ENCODE data around the gene OR14I1. TPM values are rescaled to one million over a fixed set of nuclear protein-coding genes. Genes with fewer than 3 reads are reported as not detected.

The OR14I1 gene
- total and polyA plus RNA-seq, 9 of the 15 experiments (the other 6 are each of a cell fraction or from before 2014, with no cell fraction given): not detected

DNA sequence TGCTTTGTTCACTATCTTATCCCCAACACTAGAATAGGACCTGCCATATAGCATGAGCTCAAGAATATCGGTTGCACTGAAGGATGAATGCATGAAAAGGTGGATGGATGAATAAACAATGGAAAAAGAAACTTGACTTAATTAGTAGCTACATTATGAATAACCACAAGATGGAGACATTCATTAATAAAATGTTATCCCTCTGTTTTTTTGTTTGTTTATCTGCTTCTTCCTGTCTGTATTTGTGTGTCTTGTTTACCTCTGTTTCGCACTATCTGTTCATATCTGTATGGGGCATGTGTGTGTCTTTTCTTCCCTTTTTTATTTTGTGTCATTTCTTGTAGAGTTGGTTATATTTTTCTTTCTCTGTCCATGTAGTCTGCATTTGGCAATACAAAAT lies 1.1 kb upstream of the OR14I1 start:
- BruUV-seq (replicated peaks): no TSS peak
- WGBS (ENCODE audit: insufficient coverage, low coverage, missing lambda C conversion rate): 3% methylated on average over 2 of the region's 2 CpGs
- FAIRE-seq: peak; percentile 6
- Histone ChIP-seq H3K4me3 (no peak overlapping the region), H4K20me1 (replicated peaks; ENCODE audit: control insufficient read depth, insufficient read depth, low read length) (no peaks in the 10 kb centered on the region), H3K27ac (ENCODE audit: extremely low read depth, low read depth, low read length) (no peak overlapping the region), H3K79me2 (ENCODE audit: control insufficient read depth, insufficient read depth, low read length) (no peaks in the 10 kb centered on the region), H3K9me3 (replicated peaks; ENCODE audit: control insufficient read depth, insufficient read depth, low read depth, low read length) (no peaks in the 10 kb centered on the region), H2AFZ (ENCODE audit: low read depth, low read length) (no peak overlapping the region), H3K4me1 (replicated peaks in 1 of 2; ENCODE audit: control insufficient read depth in 2 of 2, insufficient read depth in 2 of 2, low read length in 2 of 2) (no peaks in the 10 kb centered on the region), H3K27me3 (ENCODE audit: control insufficient read depth in 2 of 2, insufficient read depth in 2 of 2, low read length in 2 of 2) (no peaks in the 10 kb centered on the region; a peak in 2 of 5 replicates), H3K4me2 (ENCODE audit: insufficient read depth, low read length) (no peak overlapping the region), H3K36me3 (ENCODE audit: control insufficient read depth, insufficient read depth, low read length) (no peaks in the 10 kb centered on the region), H3K9me1 (ENCODE audit: control insufficient read depth, insufficient read depth, low read length) (no peaks in the 10 kb centered on the region), H3K9ac (ENCODE audit: insufficient read depth in 1 of 2, low read depth in 2 of 2, low read length in 2 of 2) (no peak overlapping the region)
- in situ Hi-C loops (cut with MboI) (no loop called here), intact Hi-C loops (cut with micrococcal nuclease) (no loop called here)
- ChIA-PET CTCF (ENCODE audit: low intra/inter-chr PET ratio) (interaction anchor here (1.8 kb wide), 1 partner anchor 104 kb away, joined by 9 read pairs; no protein-coding TSS in a partner anchor), POLR2A (interaction anchor here (0.7 kb wide), 1 partner anchor 9 kb away, joined by 3 read pairs; no protein-coding TSS in a partner anchor)
- DNase-seq (ENCODE audit: extremely low read depth in 1 of 4, low spot score in 3 of 4): no peak
- no peak for ATAC-seq
- TF ChIP-seq, protein P1, sequence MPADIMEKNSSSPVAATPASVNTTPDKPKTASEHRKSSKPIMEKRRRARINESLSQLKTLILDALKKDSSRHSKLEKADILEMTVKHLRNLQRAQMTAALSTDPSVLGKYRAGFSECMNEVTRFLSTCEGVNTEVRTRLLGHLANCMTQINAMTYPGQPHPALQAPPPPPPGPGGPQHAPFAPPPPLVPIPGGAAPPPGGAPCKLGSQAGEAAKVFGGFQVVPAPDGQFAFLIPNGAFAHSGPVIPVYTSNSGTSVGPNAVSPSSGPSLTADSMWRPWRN (IDR thresholded peaks at IDR 0.05; ENCODE audit: low read depth): no peak
- TF ChIP-seq CC2D1A (IDR thresholded peaks at IDR 0.05): no peak
- no peak for TF ChIP-seq TSC22D4 (tag; IDR thresholded peaks at IDR 0.05)
- TF ChIP-seq, protein P2, sequence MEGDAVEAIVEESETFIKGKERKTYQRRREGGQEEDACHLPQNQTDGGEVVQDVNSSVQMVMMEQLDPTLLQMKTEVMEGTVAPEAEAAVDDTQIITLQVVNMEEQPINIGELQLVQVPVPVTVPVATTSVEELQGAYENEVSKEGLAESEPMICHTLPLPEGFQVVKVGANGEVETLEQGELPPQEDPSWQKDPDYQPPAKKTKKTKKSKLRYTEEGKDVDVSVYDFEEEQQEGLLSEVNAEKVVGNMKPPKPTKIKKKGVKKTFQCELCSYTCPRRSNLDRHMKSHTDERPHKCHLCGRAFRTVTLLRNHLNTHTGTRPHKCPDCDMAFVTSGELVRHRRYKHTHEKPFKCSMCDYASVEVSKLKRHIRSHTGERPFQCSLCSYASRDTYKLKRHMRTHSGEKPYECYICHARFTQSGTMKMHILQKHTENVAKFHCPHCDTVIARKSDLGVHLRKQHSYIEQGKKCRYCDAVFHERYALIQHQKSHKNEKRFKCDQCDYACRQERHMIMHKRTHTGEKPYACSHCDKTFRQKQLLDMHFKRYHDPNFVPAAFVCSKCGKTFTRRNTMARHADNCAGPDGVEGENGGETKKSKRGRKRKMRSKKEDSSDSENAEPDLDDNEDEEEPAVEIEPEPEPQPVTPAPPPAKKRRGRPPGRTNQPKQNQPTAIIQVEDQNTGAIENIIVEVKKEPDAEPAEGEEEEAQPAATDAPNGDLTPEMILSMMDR (IDR thresholded peaks at IDR 0.05 in 2 of 3, conservative IDR thresholded peaks at IDR 0.05 in 1 of 3; ENCODE audit: insufficient read depth in 2 of 3, low read depth in 1 of 3, low read length in 3 of 3): peak in 2 of 3 experiments; percentile 11 to 46; a peak in 2 of 6 replicates
- TF ChIP-seq, protein P3, sequence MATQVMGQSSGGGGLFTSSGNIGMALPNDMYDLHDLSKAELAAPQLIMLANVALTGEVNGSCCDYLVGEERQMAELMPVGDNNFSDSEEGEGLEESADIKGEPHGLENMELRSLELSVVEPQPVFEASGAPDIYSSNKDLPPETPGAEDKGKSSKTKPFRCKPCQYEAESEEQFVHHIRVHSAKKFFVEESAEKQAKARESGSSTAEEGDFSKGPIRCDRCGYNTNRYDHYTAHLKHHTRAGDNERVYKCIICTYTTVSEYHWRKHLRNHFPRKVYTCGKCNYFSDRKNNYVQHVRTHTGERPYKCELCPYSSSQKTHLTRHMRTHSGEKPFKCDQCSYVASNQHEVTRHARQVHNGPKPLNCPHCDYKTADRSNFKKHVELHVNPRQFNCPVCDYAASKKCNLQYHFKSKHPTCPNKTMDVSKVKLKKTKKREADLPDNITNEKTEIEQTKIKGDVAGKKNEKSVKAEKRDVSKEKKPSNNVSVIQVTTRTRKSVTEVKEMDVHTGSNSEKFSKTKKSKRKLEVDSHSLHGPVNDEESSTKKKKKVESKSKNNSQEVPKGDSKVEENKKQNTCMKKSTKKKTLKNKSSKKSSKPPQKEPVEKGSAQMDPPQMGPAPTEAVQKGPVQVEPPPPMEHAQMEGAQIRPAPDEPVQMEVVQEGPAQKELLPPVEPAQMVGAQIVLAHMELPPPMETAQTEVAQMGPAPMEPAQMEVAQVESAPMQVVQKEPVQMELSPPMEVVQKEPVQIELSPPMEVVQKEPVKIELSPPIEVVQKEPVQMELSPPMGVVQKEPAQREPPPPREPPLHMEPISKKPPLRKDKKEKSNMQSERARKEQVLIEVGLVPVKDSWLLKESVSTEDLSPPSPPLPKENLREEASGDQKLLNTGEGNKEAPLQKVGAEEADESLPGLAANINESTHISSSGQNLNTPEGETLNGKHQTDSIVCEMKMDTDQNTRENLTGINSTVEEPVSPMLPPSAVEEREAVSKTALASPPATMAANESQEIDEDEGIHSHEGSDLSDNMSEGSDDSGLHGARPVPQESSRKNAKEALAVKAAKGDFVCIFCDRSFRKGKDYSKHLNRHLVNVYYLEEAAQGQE (IDR thresholded peaks at IDR 0.05; ENCODE audit: borderline replicate concordance): peak; percentile 37; the same call in 1 of the 2 replicates
- TF ChIP-seq, protein P3 (CRISPR knock-in tag; IDR thresholded peaks at IDR 0.05; ENCODE audit: low read depth): no peak
- no peak for TF ChIP-seq HEY1 (CRISPR knock-in tag; IDR thresholded peaks at IDR 0.05; ENCODE audit: borderline replicate concordance)
- TF ChIP-seq HDAC6 (IDR thresholded peaks at IDR 0.05; ENCODE audit: low read depth, low read length): no peak
- TF ChIP-seq RNF2 (IDR thresholded peaks at IDR 0.05): no peak
- no peak for TF ChIP-seq KDM4B (IDR thresholded peaks at IDR 0.05; ENCODE audit: borderline replicate concordance in 2 of 2, low read depth in 1 of 2)
- no peak for TF ChIP-seq CBX2 (IDR thresholded peaks at IDR 0.05; ENCODE audit: insufficient read depth, low read length, poor library complexity, severe bottlenecking)
- no peak for TF ChIP-seq HNRNPK (IDR thresholded peaks at IDR 0.05; ENCODE audit: low read depth, low read length, poor library complexity, severe bottlenecking)
